Endodermal cell (in vitro differentiated cells): ENCODE measurements around the gene EPHA4. TPM values are rescaled to one million over a fixed set of nuclear protein-coding genes. Genes with fewer than 3 reads are reported as not detected.

Experiments
- DNase-seq: peaks from one replicate; pipeline ENCODE4 v3.0.0-alpha.2; 2017
- H3K27ac ChIP-seq: 2 replicates; pipeline ENCODE4 v1.5.1; 2013; ENCODE audit warnings: mild to moderate bottlenecking, low read depth, low read length, moderate library complexity
- H3K27me3 ChIP-seq: 2 replicates; pipeline ENCODE4 v1.6.1; 2013; ENCODE audit warnings: mild to moderate bottlenecking, low read length, moderate library complexity; ENCODE audit not compliant: insufficient read depth, control insufficient read depth, poor library complexity, severe bottlenecking
- H3K36me3 ChIP-seq: 2 replicates; pipeline ENCODE4 v1.7.0; 2013; ENCODE audit warnings: mild to moderate bottlenecking, low read length, moderate library complexity; ENCODE audit not compliant: control insufficient read depth, insufficient read depth
- H3K4me1 ChIP-seq: one replicate; pipeline ENCODE4 v1.7.0; 2013; ENCODE audit warnings: low read length; ENCODE audit not compliant: control insufficient read depth, insufficient read depth
- H3K4me3 ChIP-seq: 2 replicates; pipeline ENCODE4 v1.5.1; 2013; ENCODE audit warnings: mild to moderate bottlenecking, low read length, moderate library complexity
- H3K9ac ChIP-seq: 2 replicates; pipeline ENCODE4 v1.6.1; 2013; ENCODE audit warnings: mild to moderate bottlenecking, low read length, moderate library complexity; ENCODE audit not compliant: poor library complexity, severe bottlenecking; ENCODE audit errors: extremely low read depth
- H3K9me3 ChIP-seq: 2 replicates; pipeline ENCODE4 v1.6.1; 2013; ENCODE audit warnings: mild to moderate bottlenecking, low read length, moderate library complexity; ENCODE audit not compliant: control insufficient read depth
- H3K27ac Mint-ChIP-seq: 2 replicates; pipeline ENCODE4 v1.8.0; 2020; ENCODE audit warnings: mixed read lengths
- H3K27me3 Mint-ChIP-seq: 2 replicates; pipeline ENCODE4 v1.8.0; 2021; ENCODE audit warnings: mild to moderate bottlenecking, mixed read lengths; ENCODE audit not compliant: insufficient read depth
- H3K36me3 Mint-ChIP-seq: 2 replicates; pipeline ENCODE4 v1.8.0; 2020; ENCODE audit warnings: low read depth, mixed read lengths
- H3K4me1 Mint-ChIP-seq: 2 replicates; pipeline ENCODE4 v1.8.0; 2020; ENCODE audit warnings: mixed read lengths
- H3K4me3 Mint-ChIP-seq: 2 replicates; pipeline ENCODE4 v1.8.0; 2020; ENCODE audit warnings: mild to moderate bottlenecking, moderate library complexity, mixed read lengths
- H3K9me3 Mint-ChIP-seq: 2 replicates; pipeline ENCODE4 v1.8.0; 2020; ENCODE audit warnings: mild to moderate bottlenecking, mixed read lengths
- CTCF ChIP-seq: fragments of 200-600 bp; sonication (generic); conservative IDR thresholded peaks from 2 replicates; pipeline ENCODE4 v1.5.0; 2021; ENCODE audit warnings: antibody characterized with exemption, mild to moderate bottlenecking
- WGBS, 2 experiments: methylation state at CpG; one replicate each; pipeline versions ENCODE4 v1.1.5 to v1.1.7; 2013; ENCODE audit warnings: missing lambda C conversion rate in 2 of 2, mixed read lengths in 1 of 2; ENCODE audit not compliant: insufficient coverage in 1 of 2, insufficient read length in 1 of 2; 5-methylcytosine and 5-hydroxymethylcytosine counted together
- total RNA-seq, 2 donors: library from RNA; stranded (reverse); fragmentation: NEBNext Ultra II Directional in 1 of 2; extraction: Animal tissue kit (Norgen Biotek cat#: 25700) in 1 of 2; gene quantifications; 2 replicates in 1 of 2; 3 replicates in 1 of 2; pipeline ENCODE4 v1.2.1, GENCODE V29; 2021

EPHA4 gene
- total RNA-seq, 2 donors from 2014 or later = 74.1 to 87.3 TPM

DNA sequence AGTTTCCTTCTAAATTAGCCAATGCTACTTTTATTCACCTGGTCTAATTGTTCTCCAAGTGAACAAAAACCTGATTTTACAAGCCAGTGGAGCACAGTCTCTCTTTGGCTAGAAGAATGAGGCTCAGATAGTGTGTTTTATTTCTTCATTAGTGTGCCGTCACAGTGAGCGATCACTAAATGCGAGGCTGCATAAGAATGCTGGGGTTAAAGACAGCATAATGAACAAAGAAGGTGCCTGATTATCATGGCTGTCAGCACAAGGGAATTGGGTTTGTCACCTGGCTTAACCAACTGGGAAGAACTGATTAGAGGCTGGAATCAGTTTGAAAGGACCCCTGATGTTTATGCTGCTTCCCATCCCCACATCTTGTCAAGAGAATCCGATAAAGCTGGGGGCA, 76.4 kb downstream of the EPHA4 start:
- peak; percentile 49 for DNase-seq
- peak overlapping the region; percentile 71 for H3K27ac ChIP-seq
- WGBS, 2 experiments = 35 to 41% methylated on average over 3 to 4 of the region's 4 CpGs
- H3K9ac ChIP-seq = peak overlapping the region; percentile 68
- H3K27me3 ChIP-seq = no peaks in the 10 kb centered on the region
- H3K4me1 ChIP-seq = peaks cover 14% of the 10 kb centered on the region
- H3K27me3 Mint-ChIP-seq = no peaks in the 10 kb centered on the region
- H3K9me3 ChIP-seq = no peaks in the 10 kb centered on the region
- no peak for TF ChIP-seq CTCF
- peaks cover 26% of the 10 kb centered on the region for H3K36me3 Mint-ChIP-seq
- H3K4me1 Mint-ChIP-seq = peaks cover 56% of the 10 kb centered on the region
- H3K4me3 Mint-ChIP-seq = no peak overlapping the region
- peaks cover 48% of the 10 kb centered on the region for H3K36me3 ChIP-seq
- no peaks in the 10 kb centered on the region for H3K9me3 Mint-ChIP-seq
- peak overlapping the region; percentile 75 for H3K27ac Mint-ChIP-seq
- peak overlapping the region; percentile 65 for H3K4me3 ChIP-seq

GRCh38 chr2:221494556-221494955, 77.5 kb downstream of the EPHA4 start:
- Histone ChIP-seq H3K9ac (peak overlapping the region; percentile 68), H3K27me3 (no peaks in the 10 kb centered on the region), H3K9me3 (no peaks in the 10 kb centered on the region), H3K27ac (no peak overlapping the region), H3K4me3 (peak overlapping the region; percentile 65), H3K4me1 (peaks cover 16% of the 10 kb centered on the region), H3K36me3 (peaks cover 42% of the 10 kb centered on the region)
- Mint-ChIP-seq H3K27me3 (no peaks in the 10 kb centered on the region), H3K4me1 (peaks cover 59% of the 10 kb centered on the region), H3K27ac (no peak overlapping the region), H3K4me3 (no peak overlapping the region), H3K36me3 (peaks cover 19% of the 10 kb centered on the region), H3K9me3 (no peaks in the 10 kb centered on the region)
- no peak for TF ChIP-seq CTCF
- DNase-seq = peak; percentile 58
- 77% methylated on average over 3 of the region's 3 CpGs; no CpG with 5 or more reads in 1 of the 2 experiments for WGBS, 2 experiments

GRCh38 chr2:221493391-221493790, 78.7 kb downstream of the EPHA4 start:
- no peak overlapping the region for H3K4me3 ChIP-seq
- Mint-ChIP-seq H3K36me3 (peaks cover 18% of the 10 kb centered on the region), H3K27ac (no peak overlapping the region), H3K4me3 (no peak overlapping the region), H3K4me1 (peaks cover 69% of the 10 kb centered on the region), H3K27me3 (no peaks in the 10 kb centered on the region), H3K9me3 (no peaks in the 10 kb centered on the region)
- H3K36me3 ChIP-seq = peaks cover 35% of the 10 kb centered on the region
- H3K9me3 ChIP-seq = no peaks in the 10 kb centered on the region
- 86 to 88% methylated on average over 6 to 7 of the region's 7 CpGs for WGBS, 2 experiments
- H3K27me3 ChIP-seq = no peaks in the 10 kb centered on the region
- no peak overlapping the region for H3K27ac ChIP-seq
- no peak for DNase-seq
- no peak for TF ChIP-seq CTCF
- no peak overlapping the region for H3K9ac ChIP-seq
- peaks cover 16% of the 10 kb centered on the region for H3K4me1 ChIP-seq
